A549 (cell line): ENCODE data around the gene UTP4. TPM values are rescaled to one million over a fixed set of nuclear protein-coding genes. Genes with fewer than 3 reads are reported as not detected.

Experiments
- ATAC-seq, 2 experiments: fragments of 200-7000 bp in 1 of 2; fragments of >200 bp in 1 of 2; cut with Nextera tagmentation in 1 of 2; cut with Tn5 transposase in 1 of 2; 3 replicates each; pipeline versions ENCODE4 v1.8.0 to v1.9.1; 2018 to 2020; ENCODE audit warnings: mild to moderate bottlenecking in 1 of 2, moderate library complexity in 1 of 2
- CTCF ChIA-PET: fragments of 300-600 bp; sonication (Branson Sonifier 250); formaldehyde crosslinking; extraction: SDS; loops from one replicate; lab custom pipeline; 2021; ENCODE audit warnings: antibody characterized with exemption, inconsistent platforms; lab: Yijun Ruan, JAX
- POLR2A ChIA-PET: fragments of 350-600 bp; formaldehyde crosslinking; extraction: SDS; loops from one replicate; lab custom pipeline; 2021; ENCODE audit warnings: antibody characterized with exemption, inconsistent platforms; lab: Yijun Ruan, JAX
- DNase-seq, 2 experiments: peaks; one replicate each; pipeline versions ENCODE4 v3.0.0 to v3.0.0-alpha.2; 2011 to 2016; ENCODE audit warnings: low read depth in 1 of 2, low spot score in 1 of 2
- FAIRE-seq: peaks from 2 replicates; lab custom pipeline; 2011; peaks lifted over from hg19 to GRCh38; lab: Jason Lieb, UNC
- H3K27ac ChIP-seq, 2 experiments: fragments of >200 bp; sonication (Bioruptor Twin); formaldehyde crosslinking; 3 replicates each; pipeline ENCODE4 v1.5.1; 2016 to 2017
- H3K4me1 ChIP-seq: fragments of >200 bp; sonication (Bioruptor Twin); formaldehyde crosslinking; 3 replicates; pipeline ENCODE4 v1.6.1; 2016
- H3K4me2 ChIP-seq: fragments of >200 bp; sonication (Bioruptor Twin); formaldehyde crosslinking; 3 replicates; pipeline ENCODE4 v1.6.1; 2016
- H3K4me3 ChIP-seq: fragments of >200 bp; sonication (Bioruptor Twin); formaldehyde crosslinking; 3 replicates; pipeline ENCODE4 v1.5.1; 2016
- H3K9me3 ChIP-seq: fragments of >200 bp; sonication (Bioruptor Twin); formaldehyde crosslinking; 3 replicates; pipeline ENCODE4 v1.6.1; 2016
- BCL3 ChIP-seq: fragments of >200 bp; sonication (Bioruptor Twin); formaldehyde crosslinking; IDR thresholded peaks from 3 replicates; pipeline ENCODE4 v1.6.1; 2016
- CHD4 ChIP-seq: fragments of 200-600 bp; sonication (generic); IDR thresholded peaks from 2 replicates; pipeline ENCODE4 v1.6.1; 2016; ENCODE audit warnings: antibody characterized with exemption, mild to moderate bottlenecking, borderline replicate concordance
- CTCF ChIP-seq: fragments of >200 bp; sonication (Bioruptor Twin); formaldehyde crosslinking; IDR thresholded peaks from 3 replicates; pipeline ENCODE4 v1.5.1; 2016
- ELK1 ChIP-seq: fragments of 150-350 bp; IDR thresholded peaks from 2 replicates; pipeline ENCODE4 v1.6.1; 2014; ENCODE audit warnings: low read depth, mild to moderate bottlenecking, low read length
- FOSB ChIP-seq: fragments of 250-450 bp; sonication (Bioruptor Pico); IDR thresholded peaks from 2 replicates; pipeline ENCODE4 v1.5.0; 2020; ENCODE audit warnings: mild to moderate bottlenecking, moderate library complexity
- FOXS1 ChIP-seq: fragments of 250-450 bp; sonication (Bioruptor Pico); IDR thresholded peaks from 2 replicates; pipeline ENCODE4 v1.5.0; 2020; ENCODE audit warnings: mild to moderate bottlenecking, moderate library complexity
- HDAC2 ChIP-seq: fragments of 200-600 bp; sonication (generic); IDR thresholded peaks from 2 replicates; pipeline ENCODE4 v1.6.1; 2016
- HES2 ChIP-seq: fragments of >200 bp; sonication (Bioruptor Twin); formaldehyde crosslinking; IDR thresholded peaks from 2 replicates; pipeline ENCODE4 v1.6.1; 2016
- HEYL ChIP-seq: fragments of 250-450 bp; sonication (Bioruptor Pico); IDR thresholded peaks from 2 replicates; pipeline ENCODE4 v1.8.0; 2021; ENCODE audit warnings: mild to moderate bottlenecking, moderate library complexity
- HMGXB4 ChIP-seq: fragments of 250-450 bp; sonication (Bioruptor Pico); IDR thresholded peaks from 2 replicates; pipeline ENCODE4 v1.5.0; 2021; ENCODE audit warnings: mild to moderate bottlenecking, moderate library complexity, borderline replicate concordance
- JUNB ChIP-seq: fragments of >200 bp; sonication (Bioruptor Twin); formaldehyde crosslinking; IDR thresholded peaks from 2 replicates; pipeline ENCODE4 v1.6.1; 2016
- KDM1A ChIP-seq: fragments of 200-600 bp; sonication (generic); IDR thresholded peaks from 2 replicates; pipeline ENCODE4 v1.6.1; 2016; ENCODE audit warnings: low read depth, mild to moderate bottlenecking
- KDM5A ChIP-seq: fragments of 200-600 bp; sonication (generic); IDR thresholded peaks from 2 replicates; pipeline ENCODE4 v1.6.1; 2016; ENCODE audit warnings: antibody characterized with exemption, mild to moderate bottlenecking
- NR3C1 ChIP-seq: fragments of >200 bp; sonication (Bioruptor Twin); formaldehyde crosslinking; IDR thresholded peaks from 3 replicates; pipeline ENCODE4 v1.6.1; 2017
- PBX3 ChIP-seq: IDR thresholded peaks from 2 replicates; pipeline ENCODE4 v1.6.1; 2012
- POLR2A ChIP-seq: IDR thresholded peaks from 2 replicates; pipeline ENCODE4 v1.6.1; 2012; ENCODE audit warnings: mild to moderate bottlenecking, low read length
- RAD21 ChIP-seq, 2 experiments: fragments of >200 bp in 1 of 2; sonication (Bioruptor Twin) in 1 of 2; formaldehyde crosslinking in 1 of 2; IDR thresholded peaks in 1 of 2; conservative IDR thresholded peaks in 1 of 2; 2 replicates in 1 of 2; 3 replicates in 1 of 2; pipeline ENCODE4 v1.6.1; 2012 to 2018; ENCODE audit warnings: inconsistent platforms in 1 of 2
- RARB ChIP-seq: fragments of 250-450 bp; sonication (Bioruptor Pico); IDR thresholded peaks from 2 replicates; pipeline ENCODE4 v1.8.0; 2021; ENCODE audit warnings: mild to moderate bottlenecking, moderate library complexity
- REST ChIP-seq: fragments of 200-600 bp; sonication (generic); IDR thresholded peaks from 2 replicates; pipeline ENCODE4 v1.6.1; 2016; ENCODE audit warnings: antibody characterized with exemption, mild to moderate bottlenecking, moderate library complexity
- TFCP2L1 ChIP-seq: fragments of 250-450 bp; sonication (Bioruptor Pico); IDR thresholded peaks from 2 replicates; pipeline ENCODE4 v1.5.0; 2021; ENCODE audit warnings: mild to moderate bottlenecking
- TP53 ChIP-seq: fragments of 250-450 bp; sonication (Bioruptor Pico); IDR thresholded peaks from 2 replicates; pipeline ENCODE4 v1.5.0; 2021; ENCODE audit warnings: mild to moderate bottlenecking, moderate library complexity
- USF2 ChIP-seq: fragments of 450-650 bp; IDR thresholded peaks from 2 replicates; pipeline ENCODE4 v1.6.1; 2014; ENCODE audit warnings: antibody characterized with exemption
- ZC3H11A ChIP-seq: fragments of 450-650 bp; IDR thresholded peaks from 2 replicates; pipeline ENCODE4 v1.6.1; 2014; ENCODE audit warnings: antibody characterized with exemption, mild to moderate bottlenecking
- ZFP36 ChIP-seq: fragments of 450-650 bp; IDR thresholded peaks from 2 replicates; pipeline ENCODE4 v1.6.1; 2014; ENCODE audit warnings: borderline replicate concordance; ENCODE audit not compliant: partially characterized antibody
- WGBS: methylation state at CpG from one replicate; pipeline ENCODE4 v1.1.6; 2017; ENCODE audit errors: missing lambda C conversion rate; 5-methylcytosine and 5-hydroxymethylcytosine counted together
- polyA plus RNA-seq, 4 experiments: library from polyadenylated mRNA; depleted of rRNA in 3 of 4; stranded (reverse); fragments of >200 nt; fragmentation: RNase III in 1 of 4; extraction: RNeasy Plus Mini Kit Qiagen cat#74134 plus additional on column Dnase treatment in 1 of 4; gene quantifications; 2 replicates in 3 of 4; 3 replicates in 1 of 4; pipeline ENCODE4 v1.2.3, GENCODE V29; 2011 to 2017

Gene UTP4
- polyA plus RNA-seq, 2 of the 4 experiments (the other 2 are of a cell fraction) = 77.1 to 118 TPM

- ChIA-PET POLR2A (interaction anchor here (0.5 to 0.6 kb wide), 2 partner anchors 20 to 285 kb away, joined by 3 read pairs; no protein-coding TSS in a partner anchor), CTCF (interaction anchor here (0.6 to 1.3 kb wide), 2 partner anchors 229 to 422 kb away, joined by 3 to 4 read pairs; no protein-coding TSS in a partner anchor)
- H3K27ac ChIP-seq = peak overlapping the region; percentile 93 to 96
- H3K4me1 ChIP-seq = peaks cover 26% of the 10 kb centered on the region
- ATAC-seq (peak; percentile 77 to 79), DNase-seq (peak; percentile 83 to 84)
- peak overlapping the region; percentile 79 for H3K4me3 ChIP-seq
- H3K9me3 ChIP-seq = no peaks in the 10 kb centered on the region
- WGBS = 2% methylated on average over 18 of the region's 53 CpGs
- peak overlapping the region; percentile 88 for H3K4me2 ChIP-seq
- TF ChIP-seq REST = no peak; the same call in 1 of the 2 replicates
- TF ChIP-seq BCL3 = no peak
- TF ChIP-seq ZFP36 = no peak
- TF ChIP-seq NR3C1 = no peak
- peak; percentile 47; the same call in 1 of the 2 replicates for TF ChIP-seq HMGXB4
- peak; percentile 18; the same call in 1 of the 2 replicates for TF ChIP-seq FOSB (CRISPR knock-in tag)
- TF ChIP-seq CTCF = no peak
- no peak for TF ChIP-seq JUNB
- no peak; the same call in 1 of the 2 replicates for TF ChIP-seq PBX3
- TF ChIP-seq RARB (CRISPR knock-in tag) = peak; percentile 77
- TF ChIP-seq POLR2A = peak; percentile 36
- TF ChIP-seq TFCP2L1 (CRISPR knock-in tag) = peak; percentile 93
- no peak for TF ChIP-seq HDAC2
- no peak for TF ChIP-seq KDM5A
- TF ChIP-seq HEYL (CRISPR knock-in tag) = no peak
- TF ChIP-seq, all 56 proteins: peak for 5
- FAIRE-seq = no peak
Observed at GRCh38 chr16:69131839-69132423, 518 bp upstream of the UTP4 start.

- H3K4me3 ChIP-seq = peak overlapping the region; percentile 79
- FAIRE-seq = no peak
- peak overlapping the region; percentile 88 for H3K4me2 ChIP-seq
- ATAC-seq = no peak
- 13% methylated on average over 5 of the region's 5 CpGs for WGBS
- CTCF ChIA-PET = interaction anchor here (0.6 to 1.8 kb wide), 7 partner anchors 9 to 290 kb away, joined by 3 to 11 read pairs (median 4); partner anchors contain the start of gene TANGO6
- peak overlapping the region; percentile 93 to 96 for H3K27ac ChIP-seq
- POLR2A ChIA-PET = no interaction called here
- H3K9me3 ChIP-seq = no peaks in the 10 kb centered on the region
- peaks cover 26% of the 10 kb centered on the region for H3K4me1 ChIP-seq
- DNase-seq = no peak
- no peak for TF ChIP-seq ZC3H11A
- TF ChIP-seq FOXS1 (CRISPR knock-in tag) = no peak
- no peak for TF ChIP-seq TP53 (CRISPR knock-in tag)
- TF ChIP-seq HDAC2 = no peak
- no peak for TF ChIP-seq USF2
- TF ChIP-seq JUNB = no peak
- no peak for TF ChIP-seq HES2
- no peak for TF ChIP-seq CHD4
- TF ChIP-seq KDM1A = no peak
- no peak for TF ChIP-seq ELK1
- no peak for TF ChIP-seq RAD21 (conservative IDR thresholded peaks at IDR 0.05 in 1 of 2, IDR thresholded peaks at IDR 0.05 in 1 of 2)
Observed at GRCh38 chr16:69133373-69133954, 1.0 kb downstream of the UTP4 start.
